ENCODE data around the gene ERBB2. TPM values are rescaled to one million over a fixed set of nuclear protein-coding genes. Genes with fewer than 3 reads are reported as not detected.

ERBB2 gene
- total and polyA plus RNA-seq, 2 of the 8 experiments (the other 6 are each of a cell fraction or from before 2014, with no cell fraction given) = 183 to 394 TPM

- Histone ChIP-seq H2BK5ac (ENCODE audit: low read depth, low read length) (no peak overlapping the region), H2BK15ac (ENCODE audit: low read length) (no peak overlapping the region), H3K79me2 (ENCODE audit: control insufficient read depth in 1 of 2, insufficient read depth in 2 of 2, low read length in 2 of 2) (no peaks in the 10 kb centered on the region), H3K4me3 (ENCODE audit: extremely low read depth in 1 of 4, insufficient read depth in 2 of 4, low read depth in 3 of 4, low read length in 4 of 4) (no peak overlapping the region), H3K14ac (ENCODE audit: insufficient read length) (no peak overlapping the region), H3K9ac (replicated peaks in 1 of 4; ENCODE audit: extremely low read depth in 1 of 4, low read depth in 3 of 4, low read length in 3 of 4) (no peak overlapping the region), H2BK12ac (ENCODE audit: low read depth, low read length) (no peak overlapping the region), H3K23me2 (ENCODE audit: low read depth, low read length) (no peaks in the 10 kb centered on the region), H3K4me2 (ENCODE audit: insufficient read depth in 1 of 2, low read depth in 2 of 2, low read length in 2 of 2) (no peak overlapping the region), H2BK20ac (ENCODE audit: low read length) (no peak overlapping the region), H3K36me3 (ENCODE audit: control insufficient read depth in 2 of 4, insufficient read depth in 4 of 4, low read length in 3 of 4) (no peaks in the 10 kb centered on the region), H2BK120ac (replicated peaks; ENCODE audit: low read depth, low read length) (no peak overlapping the region), H4K91ac (replicated peaks; ENCODE audit: insufficient read length, low read length) (no peak overlapping the region), H3K56ac (replicated peaks; ENCODE audit: insufficient read length, low read depth, low read length) (no peak overlapping the region), H3K23ac (ENCODE audit: insufficient read length) (no peak overlapping the region), H4K20me1 (replicated peaks in 1 of 2; ENCODE audit: control insufficient read depth in 1 of 2, insufficient read depth in 2 of 2, low read length in 2 of 2) (no peaks in the 10 kb centered on the region), H2AFZ (ENCODE audit: low read length) (no peak overlapping the region), H2AK5ac (ENCODE audit: low read depth, low read length) (no peak overlapping the region), H3K9me3 (ENCODE audit: insufficient read depth in 2 of 2, low read depth in 1 of 2, low read length in 1 of 2) (no peaks in the 10 kb centered on the region), H4K8ac (ENCODE audit: extremely low read depth, insufficient read depth, low read length) (no peak overlapping the region), H3K4me1 (replicated peaks in 1 of 4; ENCODE audit: control insufficient read depth in 3 of 4, insufficient read depth in 4 of 4, low read length in 3 of 4) (no peaks in the 10 kb centered on the region), H3K79me1 (ENCODE audit: low read depth, low read length) (no peaks in the 10 kb centered on the region), H3K27me3 (replicated peaks in 1 of 4; ENCODE audit: control insufficient read depth in 3 of 4, extremely low read depth in 1 of 4, insufficient read depth in 3 of 4, low read length in 3 of 4) (no peaks in the 10 kb centered on the region), H4K5ac (ENCODE audit: insufficient read length, low read depth, low read length) (no peak overlapping the region), H3K18ac (ENCODE audit: extremely low read depth, low read length) (no peak overlapping the region), H3K27ac (ENCODE audit: low read depth, low read length) (no peak overlapping the region), H3K4ac (replicated peaks; ENCODE audit: insufficient read length, low read depth, low read length) (no peak overlapping the region)
- TF ChIP-seq HDAC6 (IDR thresholded peaks at IDR 0.05; ENCODE audit: low read depth, low read length) (no peak), PHF8 (conservative IDR thresholded peaks at IDR 0.05; ENCODE audit: low read depth, low read length) (no peak), BCL11A (IDR thresholded peaks at IDR 0.05; ENCODE audit: low read depth in 2 of 2, low read length in 2 of 2) (no peak), POU5F1 (IDR thresholded peaks at IDR 0.05; ENCODE audit: low read depth, low read length) (no peak), BRCA1 (IDR thresholded peaks at IDR 0.05; ENCODE audit: low read depth, low read length) (no peak), GTF2F1 (IDR thresholded peaks at IDR 0.05; ENCODE audit: borderline replicate concordance, low read depth, low read length) (no peak), NANOG (IDR thresholded peaks at IDR 0.05; ENCODE audit: insufficient read depth, low read depth, low read length, poor library complexity, severe bottlenecking) (no peak), CREB1 (IDR thresholded peaks at IDR 0.05) (no peak), SP4 (IDR thresholded peaks at IDR 0.05; ENCODE audit: low read length) (no peak), CBX8 (IDR thresholded peaks at IDR 0.05; ENCODE audit: borderline replicate concordance, low read depth, low read length) (no peak), FOSL1 (IDR thresholded peaks at IDR 0.05; ENCODE audit: insufficient read depth, low read depth, low read length) (no peak)
- TF ChIP-seq, protein P1, sequence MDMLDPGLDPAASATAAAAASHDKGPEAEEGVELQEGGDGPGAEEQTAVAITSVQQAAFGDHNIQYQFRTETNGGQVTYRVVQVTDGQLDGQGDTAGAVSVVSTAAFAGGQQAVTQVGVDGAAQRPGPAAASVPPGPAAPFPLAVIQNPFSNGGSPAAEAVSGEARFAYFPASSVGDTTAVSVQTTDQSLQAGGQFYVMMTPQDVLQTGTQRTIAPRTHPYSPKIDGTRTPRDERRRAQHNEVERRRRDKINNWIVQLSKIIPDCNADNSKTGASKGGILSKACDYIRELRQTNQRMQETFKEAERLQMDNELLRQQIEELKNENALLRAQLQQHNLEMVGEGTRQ (IDR thresholded peaks at IDR 0.05; ENCODE audit: low read length) = no peak
- ChIA-PET CTCF (ENCODE audit: partially characterized antibody) (interaction anchor here (0.6 to 2.2 kb wide), 4 partner anchors 10 to 563 kb away, joined by 3 to 8 read pairs (median 3); no protein-coding TSS in a partner anchor), POLR2A (ENCODE audit: partially characterized antibody) (no interaction called here)
- WGBS, 2 experiments (ENCODE audit: extremely low coverage in 1 of 2, insufficient coverage in 1 of 2, insufficient read length in 1 of 2, insufficient replicate concordance in 2 of 2, low coverage in 1 of 2, low lambda C conversion rate in 2 of 2, missing lambda C conversion rate in 1 of 2) = 70% methylated on average over 3 of the region's 3 CpGs; no CpG with 5 or more reads in 1 of the 2 experiments
- FAIRE-seq (no peak), DNase-seq (ENCODE audit: low read depth in 1 of 2, low spot score in 2 of 2) (no peak)
Observed at GRCh38 chr17:39765175-39765574, 65.3 kb downstream of the ERBB2 start.
